H1 (cell line): Measurements from ENCODE around the gene SLU7. TPM values are rescaled to one million over a fixed set of nuclear protein-coding genes. Genes with fewer than 3 reads are reported as not detected.

Experiments used
- polyA plus RNA-seq, 7 experiments: library from polyadenylated mRNA; depleted of rRNA in 3 of 7; stranded (reverse) in 5 of 7; unstranded in 2 of 7; fragments of >200 nt in 5 of 7; fragments of 200-250 nt in 2 of 7; gene quantifications; 1 replicate in 5 of 7; 2 replicates in 1 of 7; 4 replicates in 1 of 7; pipeline versions ENCODE4 v1.2.1 to v1.2.3, GENCODE V29; 2011 to 2013; ENCODE audit warnings: missing spikeins in 2 of 7, mixed read lengths in 2 of 7
- total RNA-seq: library from RNA; stranded (reverse); fragmentation: NEBNext Ultra II Directional; extraction: Animal tissue kit (Norgen Biotek cat#: 25700); gene quantifications from 2 replicates; pipeline ENCODE4 v1.2.1, GENCODE V29; 2021

The SLU7 gene
- total and polyA plus RNA-seq, 2 of the 8 experiments (the other 6 are each of a cell fraction or from before 2014, with no cell fraction given): 6.0 to 34.1 TPM

Other genes starting within 250 kb of the SLU7 start
- gene FABP6, start 189.6 kb downstream of the SLU7 start, total RNA-seq: 3.6 and 4.8 TPM in 2 replicates
- 3.2 and 6.1 TPM in 2 replicates for gene FABP6, start 189.6 kb downstream of the SLU7 start, polyA plus RNA-seq (2011; rRNA removed)
- gene CCNJL, start 106.5 kb downstream of the SLU7 start, total RNA-seq: 34.6 and 36.2 TPM in 2 replicates
- 44.7 and 54.7 TPM in 2 replicates for gene CCNJL, start 106.5 kb downstream of the SLU7 start, polyA plus RNA-seq (2011; rRNA removed)
- gene C1QTNF2, start 48.5 kb downstream of the SLU7 start, total RNA-seq: 1.0 and 1.3 TPM in 2 replicates
- 1.4 and 2.0 TPM in 2 replicates for gene C1QTNF2, start 48.5 kb downstream of the SLU7 start, polyA plus RNA-seq (2011; rRNA removed)
- gene FAM200C, start 19.0 kb downstream of the SLU7 start, total RNA-seq: 6.2 and 7.3 TPM in 2 replicates
- 1.6 and 2.6 TPM in 2 replicates for gene FAM200C, start 19.0 kb downstream of the SLU7 start, polyA plus RNA-seq (2011; rRNA removed)
- 229 and 240 TPM in 2 replicates for gene PTTG1, start 2.8 kb upstream of the SLU7 start, total RNA-seq
- gene PTTG1, start 2.8 kb upstream of the SLU7 start, polyA plus RNA-seq (2011; rRNA removed): 332 and 478 TPM in 2 replicates